Left colon (tissue), 2 donors: ENCODE measurements around the gene MDN1. TPM values are rescaled to one million over a fixed set of nuclear protein-coding genes. Genes with fewer than 3 reads are reported as not detected.
"Not testable (repeated sequence)": the region's sequence is repeated elsewhere in the genome, so short reads cannot be mapped to it uniquely, and the experiment has no call there.

Source experiments
- ATAC-seq: fragments of 200-7000 bp; cut with Tn5 transposase; one replicate; pipeline ENCODE4 v1.9.1; 2020; ENCODE audit warnings: mild to moderate bottlenecking, moderate library complexity
- DNase-seq, 2 donors: peaks; one replicate each; pipeline ENCODE4 v3.0.0-alpha.2; 2020
- intact Hi-C, 2 donors: fragments of 100-400 bp; cut with DNase I in 1 of 2; cut with micrococcal nuclease in 1 of 2; formaldehyde crosslinking; loops; one replicate each; pipeline versions ENCODE4 v1.11.2 to v1.14.0; 2022; cut with DNase I, micrococcal nuclease
- total RNA-seq, 2 donors: library from RNA; stranded (reverse); fragmentation: NEBNext Ultra II Directional; extraction: Animal tissue kit (Norgen Biotek cat#: 25700); gene quantifications; one replicate each; pipeline ENCODE4 v1.2.1, GENCODE V29; 2021
- donor health status: DM: no; HTN: no; CAD: no.
- donor health status: DM: yes; HTN: yes; CAD: no.

Gene MDN1
- total RNA-seq, 2 donors from 2014 or later = 21.6 to 25.7 TPM

DNA sequence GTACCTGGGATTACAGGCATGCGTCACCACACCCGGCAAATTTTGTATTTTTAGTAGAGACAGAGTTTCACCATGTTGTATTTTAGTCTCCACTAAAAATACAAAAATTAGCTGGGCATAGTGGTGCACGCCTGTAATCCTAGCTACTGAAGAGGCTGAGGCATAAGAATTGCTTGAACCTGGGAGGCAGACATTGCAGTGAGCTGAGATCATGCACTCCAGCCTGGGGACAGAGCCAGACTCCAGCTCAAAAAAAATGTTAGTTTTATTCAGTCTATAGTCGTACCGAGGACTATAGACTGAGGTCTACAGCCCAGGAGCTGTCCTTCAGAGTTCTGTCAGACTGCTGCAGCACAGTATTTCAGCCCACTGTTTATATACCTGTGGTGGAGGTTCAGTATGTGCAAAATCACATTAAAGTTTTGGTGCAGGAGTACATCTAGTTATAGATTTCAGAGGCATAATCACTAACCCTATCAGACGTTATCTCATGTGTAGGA, 6.5 kb upstream of the MDN1 start:
- intact Hi-C loops = no loop called here
- ATAC-seq (no peak), DNase-seq (no peak)

GRCh38 chr6:89818977-89819335, 638 bp downstream of the MDN1 start:
- DNase-seq (peak in 1 of 2 donors; percentile 23), ATAC-seq (peak; percentile 54)
- intact Hi-C loops = no loop called here

DNA sequence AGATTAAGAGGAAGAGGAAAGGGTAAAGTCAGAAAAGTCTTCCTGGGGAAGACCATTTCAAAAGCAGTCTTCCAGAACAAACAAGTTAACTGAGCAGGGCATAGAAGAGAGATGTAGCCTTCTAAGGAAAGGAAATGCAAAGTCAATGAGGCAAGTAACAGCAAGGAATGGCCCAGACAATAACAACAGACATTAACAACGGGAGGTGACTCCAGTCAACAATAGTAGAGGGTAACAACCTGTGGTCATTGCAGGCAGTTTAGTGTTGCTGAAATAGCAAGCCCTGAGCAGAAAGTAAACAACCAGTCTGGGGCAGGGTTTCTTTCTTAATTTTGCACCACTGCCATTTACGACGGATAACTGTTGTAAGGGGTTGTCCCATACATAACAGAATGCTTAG, 2.1 kb downstream of the MDN1 start:
- DNase-seq = no peak
- ATAC-seq = no peak
- intact Hi-C loops = no loop called here

DNA sequence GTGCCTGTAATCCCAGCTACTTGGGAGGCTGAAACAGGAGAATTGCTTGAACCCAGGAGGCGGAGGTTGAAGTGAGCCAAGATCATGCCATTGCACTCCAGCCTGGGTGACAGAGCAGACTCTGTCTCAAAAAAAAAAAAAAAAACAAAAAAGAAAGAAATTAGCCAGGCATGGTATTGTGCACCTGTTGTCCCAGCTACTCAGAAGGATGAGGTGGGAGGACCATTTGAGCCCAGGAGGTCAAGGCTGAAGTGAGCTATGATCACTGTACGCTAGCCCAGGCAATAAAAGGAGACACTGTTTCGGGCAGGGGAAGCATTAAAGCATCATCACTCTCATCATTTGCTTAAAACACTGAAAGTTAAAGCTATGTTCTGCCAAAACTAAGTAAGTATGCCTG, 6.2 kb downstream of the MDN1 start:
- ATAC-seq, intact Hi-C loops, DNase-seq: not testable (repeated sequence)

- no peak for ATAC-seq
Observed at GRCh38 chr6:89807581-89807980, 12.0 kb downstream of the MDN1 start.

DNA sequence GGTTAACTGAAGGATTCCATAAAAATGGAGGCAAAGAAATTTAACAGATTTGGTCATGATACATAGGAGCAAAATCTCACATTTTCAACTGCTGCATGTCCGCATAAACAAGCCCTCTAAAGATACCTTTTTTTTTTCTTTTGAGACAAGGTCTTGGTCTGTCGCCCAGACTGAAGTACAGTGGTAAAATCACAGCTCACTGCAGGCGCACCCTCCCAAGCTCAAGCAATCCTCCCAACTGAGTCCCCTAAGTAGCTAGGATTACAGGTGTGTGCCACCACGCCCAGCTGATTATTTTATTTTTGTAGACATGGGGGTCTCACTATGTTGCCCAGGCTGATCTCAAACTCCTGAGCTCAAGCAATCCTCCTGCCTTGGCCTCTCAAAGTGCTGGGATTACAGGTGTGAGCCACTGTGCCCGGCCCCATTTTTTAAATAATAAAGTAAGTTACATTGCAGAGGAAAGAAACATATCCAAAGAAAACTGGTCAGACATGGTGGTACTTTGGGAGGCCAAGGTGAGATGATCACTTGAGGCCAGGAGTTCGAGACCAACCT, 13.7 kb downstream of the MDN1 start:
- ATAC-seq = peak; percentile 70
- intact Hi-C loops = no loop called here
- no peak for DNase-seq

More at GRCh38 chr6:89807581-89807980, 12.0 kb downstream of the MDN1 start:
- no peak for DNase-seq
- intact Hi-C loops = no loop called here

DNA sequence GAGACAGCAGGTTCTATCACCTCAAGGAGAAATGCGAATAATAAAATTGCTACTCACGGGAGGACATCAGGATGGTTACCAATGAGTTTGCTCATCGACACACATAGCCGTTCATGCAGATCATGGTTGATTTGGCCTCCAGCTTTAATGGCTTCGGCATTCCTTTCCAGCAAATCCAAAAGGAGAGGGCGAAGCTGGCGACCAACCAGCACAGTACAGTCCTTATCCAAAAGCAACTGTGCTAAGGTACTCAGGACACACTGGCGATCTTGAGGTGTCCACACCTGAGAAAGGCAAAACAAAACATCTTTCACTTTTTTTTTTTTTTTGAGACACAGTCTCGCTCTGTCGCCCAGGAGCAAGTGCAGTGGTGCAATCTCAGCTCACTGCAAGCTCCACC, 16.3 kb downstream of the MDN1 start:
- DNase-seq (no peak), ATAC-seq (no peak)
- intact Hi-C loops = no loop called here

DNA sequence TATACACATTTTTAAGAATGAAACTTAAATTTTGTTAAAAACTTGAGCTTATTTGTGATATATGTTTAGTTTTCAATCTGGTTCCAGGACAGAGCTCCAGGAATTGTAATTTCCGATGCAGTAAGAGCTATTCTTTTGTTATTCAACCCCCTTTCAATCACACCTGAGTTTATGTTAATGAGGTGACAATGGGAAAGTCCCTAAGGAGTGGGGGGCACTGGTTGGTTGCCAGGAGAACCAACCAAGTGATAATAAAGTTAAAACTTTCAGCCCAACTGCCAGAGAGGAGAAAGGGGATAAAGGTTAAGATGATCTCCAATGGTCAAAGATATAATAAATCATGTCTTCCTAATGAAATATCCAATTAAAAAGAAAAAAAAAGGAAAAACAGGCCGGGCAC, 19.8 kb downstream of the MDN1 start:
- ATAC-seq = no peak
- intact Hi-C loops = no loop called here
- no peak for DNase-seq

DNA sequence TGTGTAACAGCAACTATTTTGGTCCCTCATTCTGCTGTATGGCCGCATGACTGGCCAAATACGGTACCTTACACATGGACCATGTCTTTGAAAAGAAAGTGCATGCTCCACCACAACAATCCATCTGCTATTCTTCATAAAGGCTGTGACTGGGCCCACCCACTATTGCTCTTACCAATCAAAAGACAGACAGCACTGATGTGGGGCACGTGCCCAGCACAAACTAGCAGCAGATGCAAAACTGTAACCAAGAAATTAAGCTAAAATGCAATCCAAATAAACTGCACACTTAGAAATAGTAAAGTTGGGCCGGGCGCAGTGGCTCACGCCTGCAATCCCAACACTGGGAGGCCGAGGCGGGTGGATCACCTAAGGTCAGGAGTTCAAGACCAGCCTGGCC, 20.5 kb downstream of the MDN1 start:
- DNase-seq (no peak), ATAC-seq (no peak)
- intact Hi-C loops = no loop called here

DNA sequence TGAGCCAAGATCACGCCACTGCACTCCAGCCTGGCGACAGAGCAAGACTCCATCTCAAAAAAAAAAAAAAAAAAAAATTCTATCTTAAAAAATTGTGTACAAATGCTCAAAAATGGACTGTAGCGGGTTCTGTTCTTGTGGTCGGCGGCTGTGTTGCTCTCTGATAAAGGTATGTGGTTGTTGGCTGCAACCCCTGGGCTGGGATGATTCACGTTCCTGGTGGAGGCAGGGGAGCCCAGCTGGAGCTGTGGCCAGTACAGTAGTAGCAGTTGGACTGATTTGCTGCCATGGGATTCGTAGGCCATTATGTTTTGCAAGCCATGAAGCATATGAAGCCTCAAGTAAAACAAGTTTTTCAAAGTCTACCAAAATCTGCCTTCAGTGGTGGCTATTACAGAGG, 22.3 kb downstream of the MDN1 start:
- DNase-seq (no peak), ATAC-seq (no peak)

DNA sequence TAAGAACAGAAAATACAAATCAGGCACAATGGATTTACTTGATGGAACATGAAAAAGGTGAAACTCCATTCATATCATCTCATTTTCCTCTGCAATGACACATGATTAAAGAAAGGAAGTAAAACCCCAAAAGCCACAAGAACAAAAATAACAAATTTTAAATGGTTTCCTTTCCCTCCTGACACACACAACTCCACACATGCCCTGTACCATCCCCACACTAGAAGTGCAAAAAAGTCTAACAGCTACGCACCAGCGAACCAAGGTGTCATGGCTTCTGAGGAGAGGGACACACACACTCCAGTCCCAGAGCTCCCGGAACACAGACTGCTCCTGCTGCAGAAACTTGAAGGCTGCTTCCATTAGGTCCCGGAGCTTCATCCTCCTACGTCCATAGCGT, 25.3 kb downstream of the MDN1 start:
- ATAC-seq (no peak), DNase-seq (no peak)

More for the DNA sequence above, 22.3 kb downstream of the MDN1 start:
- intact Hi-C loops = no loop called here

GRCh38 chr6:89793586-89793985, 26.0 kb downstream of the MDN1 start:
- no peak for ATAC-seq
- intact Hi-C loops = no loop called here

More for the DNA sequence above, 25.3 kb downstream of the MDN1 start:
- intact Hi-C loops = no loop called here

GRCh38 chr6:89792881-89793280, 26.7 kb downstream of the MDN1 start:
- DNase-seq = peak in 1 of 2 donors; percentile 24
- intact Hi-C loops = no loop called here
- peak; percentile 81 for ATAC-seq

More at GRCh38 chr6:89793586-89793985, 26.0 kb downstream of the MDN1 start:
- DNase-seq = no peak

DNA sequence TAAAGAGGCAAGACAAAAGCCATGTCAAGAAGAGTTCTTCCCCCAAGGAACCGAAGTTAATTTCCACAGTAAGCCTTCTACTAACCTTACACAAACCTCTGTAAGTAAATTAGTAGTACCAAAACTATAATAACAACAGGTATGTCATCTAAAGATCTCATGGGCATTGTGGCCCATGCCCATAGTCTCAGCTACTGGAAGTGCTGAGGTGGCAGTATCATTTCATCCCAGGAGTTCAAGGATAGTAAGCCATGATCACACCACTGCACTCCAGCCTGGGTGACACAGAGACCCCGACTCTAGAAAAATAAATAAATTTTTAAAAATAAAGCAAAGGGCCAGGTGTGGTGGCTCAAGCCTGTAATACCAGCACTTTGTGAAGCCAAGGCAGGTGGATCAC, 29.2 kb downstream of the MDN1 start:
- ATAC-seq = no peak
- intact Hi-C loops = no loop called here
- no peak for DNase-seq

DNA sequence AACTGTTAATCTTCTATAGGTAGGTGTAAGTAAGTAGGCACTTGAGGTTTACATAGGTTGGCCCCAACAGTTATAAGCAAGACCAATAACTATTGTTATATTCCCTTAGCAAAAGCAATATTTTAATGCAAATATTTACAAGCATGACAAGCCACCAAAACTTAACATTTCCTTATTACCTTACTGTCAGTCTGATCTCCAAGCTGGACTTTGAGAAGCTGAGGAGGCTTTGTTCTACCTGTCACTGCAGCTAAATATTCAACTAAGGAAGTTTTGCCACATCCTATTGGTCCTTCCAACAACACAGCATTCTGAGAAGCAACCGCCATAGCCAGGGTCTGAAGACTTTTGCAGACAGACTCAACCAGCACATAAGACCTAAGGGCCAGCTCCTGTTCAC, 29.6 kb downstream of the MDN1 start:
- peak; percentile 86 for ATAC-seq
- intact Hi-C loops = no loop called here
- no peak for DNase-seq

GRCh38 chr6:89787660-89788328, 31.8 kb downstream of the MDN1 start:
- DNase-seq = no peak
- intact Hi-C loops = no loop called here
- no peak for ATAC-seq

DNA sequence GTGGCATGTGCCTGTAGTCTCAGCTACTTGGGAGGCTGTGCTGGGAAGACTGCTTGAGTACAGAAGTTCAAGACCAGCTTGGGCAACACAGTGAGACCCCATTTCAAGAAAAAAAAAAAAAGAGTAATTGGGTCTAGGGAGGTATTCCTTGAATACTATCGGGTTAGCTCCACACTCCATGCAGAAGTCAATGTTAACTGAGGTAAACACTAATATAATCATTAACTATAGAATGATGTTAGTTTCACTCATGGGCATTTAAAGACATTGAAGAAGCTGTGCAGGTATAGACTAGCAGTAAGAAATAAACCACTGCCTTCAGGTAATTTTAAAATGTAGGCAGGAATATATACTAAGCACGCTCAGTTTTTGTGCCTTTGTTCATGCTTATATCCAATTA, 32.6 kb downstream of the MDN1 start:
- ATAC-seq (peak; percentile 36), DNase-seq (no peak)
- intact Hi-C loops = no loop called here

- intact Hi-C loops = no loop called here
- DNase-seq (no peak), ATAC-seq (no peak)
Observed at GRCh38 chr6:89784838-89785237, 34.8 kb downstream of the MDN1 start.

GRCh38 chr6:89783293-89783692, 36.3 kb downstream of the MDN1 start:
- intact Hi-C loops, ATAC-seq, DNase-seq: not testable (repeated sequence)

GRCh38 chr6:89782222-89782621, 37.4 kb downstream of the MDN1 start:
- DNase-seq = no peak
- intact Hi-C loops = no loop called here
- no peak for ATAC-seq
